Gastroesophageal sphincter (tissue), 4 donors: ENCODE measurements around the gene GRK4. TPM values are rescaled to one million over a fixed set of nuclear protein-coding genes. Genes with fewer than 3 reads are reported as not detected.

ENCODE experiments used
- ATAC-seq: fragments of 150-250 bp; one replicate; pipeline ENCODE4 v1.9.1; 2016; ENCODE audit warnings: mild to moderate bottlenecking, moderate library complexity
- H3K27ac ChIP-seq, 4 donors: fragments of 200-600 bp; sonication (generic) in 3 of 4; 1 replicate in 3 of 4; 2 replicates in 1 of 4; pipeline ENCODE4 v1.5.1; 2016 to 2019
- H3K27me3 ChIP-seq: fragments of 200-600 bp; sonication (generic); one replicate; pipeline ENCODE4 v1.5.1; 2019
- H3K36me3 ChIP-seq, 2 donors: fragments of 200-600 bp; sonication (generic); one replicate each; pipeline ENCODE4 v1.5.1; 2019; ENCODE audit warnings: control low read depth in 1 of 2
- H3K4me1 ChIP-seq, 3 donors: fragments of 200-600 bp; sonication (generic); 1 replicate in 2 of 3; 2 replicates in 1 of 3; pipeline ENCODE4 v1.5.1; 2016 to 2019; ENCODE audit warnings: control low read depth in 2 of 3
- H3K4me3 ChIP-seq, 2 donors: fragments of 200-600 bp; sonication (generic); one replicate each; pipeline ENCODE4 v1.5.1; 2019; ENCODE audit warnings: mild to moderate bottlenecking in 1 of 2, moderate library complexity in 1 of 2
- H3K9me3 ChIP-seq, 3 donors: fragments of 200-600 bp; sonication (generic); one replicate each; pipeline ENCODE4 v1.5.1; 2017 to 2019; ENCODE audit warnings: control low read depth in 2 of 3
- CTCF ChIP-seq, 4 experiments: fragments of 200-600 bp in 2 of 4; fragments of 450-650 bp in 2 of 4; sonication (generic) in 1 of 4; IDR thresholded peaks; one replicate each; pipeline ENCODE4 v1.5.1; 2017 to 2019; ENCODE audit warnings: antibody characterized with exemption in 4 of 4, mild to moderate bottlenecking in 2 of 4, moderate library complexity in 2 of 4
- EP300 ChIP-seq: sonication (generic); formaldehyde crosslinking; IDR thresholded peaks from one replicate; pipeline ENCODE4 v1.6.1; 2017; ENCODE audit warnings: antibody characterized with exemption, mild to moderate bottlenecking
- POLR2A ChIP-seq, 2 donors: fragments of 450-650 bp; IDR thresholded peaks; one replicate each; pipeline ENCODE4 v1.6.1; 2017; ENCODE audit warnings: antibody characterized with exemption in 2 of 2, mild to moderate bottlenecking in 2 of 2, moderate library complexity in 1 of 2
- POLR2AphosphoS5 ChIP-seq: sonication (generic); formaldehyde crosslinking; IDR thresholded peaks from one replicate; pipeline ENCODE4 v1.6.1; 2017; ENCODE audit warnings: antibody characterized with exemption
- WGBS, 2 donors: methylation state at CpG; one replicate each; pipeline ENCODE4 v1.1.5; 2018; ENCODE audit warnings: low coverage in 1 of 2; 5-methylcytosine and 5-hydroxymethylcytosine counted together
- small RNA-seq, 4 donors: library from RNA; depleted of rRNA; stranded (forward); fragments of <200 nt; gene quantifications; one replicate each; pipeline ENCODE3, GENCODE V24; 2016
- total RNA-seq, 4 donors: library from RNA; depleted of rRNA; stranded (reverse); fragments of >200 nt; gene quantifications; one replicate each; pipeline ENCODE4 v1.1.0, GENCODE V29; 2016

GRK4 gene
- total RNA-seq, 4 donors from 2014 or later, result 4.2 to 9.5 (median 6.2) TPM

GRCh38 chr4:3087115-3087797, 123.9 kb downstream of the GRK4 start:
- no peak for TF ChIP-seq POLR2A (IDR thresholded peaks at IDR 0.05)
- no peak for TF ChIP-seq POLR2AphosphoS5
- no peak for TF ChIP-seq EP300
- TF ChIP-seq CTCF (IDR thresholded peaks at IDR 0.05), result no peak
- H3K27me3 ChIP-seq, result no peaks in the 10 kb centered on the region
- H3K27ac ChIP-seq, result no peak overlapping the region
- H3K9me3 ChIP-seq, result no peaks in the 10 kb centered on the region
- peaks cover 0 to 38% of the 10 kb centered on the region in 2 donors for H3K36me3 ChIP-seq
- H3K4me1 ChIP-seq, result no peaks in the 10 kb centered on the region
- no peak overlapping the region for H3K4me3 ChIP-seq
- 87 to 89% methylated on average over 4 of the region's 4 CpGs for WGBS, 2 donors
- ATAC-seq, result no peak

Small RNA genes lying within 50 kb of the gene (small RNA-seq; reads per million reads assigned to genes)
- 0 reads per million in 4 donors for gene RF02134
- 0 reads per million in 4 donors for gene RF02135
- gene RNU6-204P, result 0 reads per million in 4 donors

Other genes starting within 250 kb of the GRK4 start
- gene TNIP2, start 207.2 kb upstream of the GRK4 start, total RNA-seq, result 10 to 100 TPM; 54.8 to 74.0 (median 70.4) TPM
- 10 to 100 TPM; 26.8 to 36.4 (median 29.3) TPM for gene SH3BP2, start 170.5 kb upstream of the GRK4 start, total RNA-seq
- gene ADD1, start 119.7 kb upstream of the GRK4 start, total RNA-seq, result 100 to 1,000 TPM; 230 to 384 (median 297) TPM
- gene NOP14, start 165 bp upstream of the GRK4 start, total RNA-seq, result 10 to 100 TPM; 17.6 to 25.2 (median 20.4) TPM
- not detected for gene HTT-AS, start 111.0 kb downstream of the GRK4 start, total RNA-seq
- 10 to 100 TPM; 31.1 to 48.6 (median 43.0) TPM for gene HTT, start 111.1 kb downstream of the GRK4 start, total RNA-seq